Measurements from ENCODE around the gene IAH1. TPM values are rescaled to one million over a fixed set of nuclear protein-coding genes. Genes with fewer than 3 reads are reported as not detected.
"Not testable (repeated sequence)": the region's sequence is repeated elsewhere in the genome, so short reads cannot be mapped to it uniquely, and the experiment has no call there.

The IAH1 gene
- total RNA-seq, 1 donor from 2014 or later = 51.9 TPM

DNA sequence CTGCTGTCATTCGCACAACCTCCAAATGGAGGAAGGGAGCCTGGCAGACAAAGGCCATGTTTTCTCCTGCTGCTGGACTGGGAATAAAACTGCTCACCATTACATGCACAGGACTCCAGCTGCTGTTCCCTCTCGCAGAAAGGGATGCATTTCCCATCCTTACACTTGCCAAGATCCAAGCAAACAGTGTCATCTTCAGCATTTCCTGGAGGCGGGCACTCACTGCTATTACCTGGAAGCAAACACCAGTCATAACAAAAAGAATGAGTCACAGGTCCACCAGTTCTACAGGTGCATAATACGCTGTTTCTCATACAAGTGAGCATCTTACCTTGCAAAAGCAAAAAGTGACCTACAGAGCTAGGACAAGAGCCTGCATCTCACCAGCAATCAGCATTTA, 22.7 kb downstream of the IAH1 start:
- Histone ChIP-seq H3K36me3 (ENCODE audit: control insufficient read depth, insufficient read depth, low read length) (peaks cover 6% of the 10 kb centered on the region), H3K27me3 (ENCODE audit: control insufficient read depth, insufficient read depth, low read length) (no peaks in the 10 kb centered on the region), H3K4me3 (ENCODE audit: low read depth, low read length) (no peak overlapping the region)
- TF ChIP-seq, protein P1, sequence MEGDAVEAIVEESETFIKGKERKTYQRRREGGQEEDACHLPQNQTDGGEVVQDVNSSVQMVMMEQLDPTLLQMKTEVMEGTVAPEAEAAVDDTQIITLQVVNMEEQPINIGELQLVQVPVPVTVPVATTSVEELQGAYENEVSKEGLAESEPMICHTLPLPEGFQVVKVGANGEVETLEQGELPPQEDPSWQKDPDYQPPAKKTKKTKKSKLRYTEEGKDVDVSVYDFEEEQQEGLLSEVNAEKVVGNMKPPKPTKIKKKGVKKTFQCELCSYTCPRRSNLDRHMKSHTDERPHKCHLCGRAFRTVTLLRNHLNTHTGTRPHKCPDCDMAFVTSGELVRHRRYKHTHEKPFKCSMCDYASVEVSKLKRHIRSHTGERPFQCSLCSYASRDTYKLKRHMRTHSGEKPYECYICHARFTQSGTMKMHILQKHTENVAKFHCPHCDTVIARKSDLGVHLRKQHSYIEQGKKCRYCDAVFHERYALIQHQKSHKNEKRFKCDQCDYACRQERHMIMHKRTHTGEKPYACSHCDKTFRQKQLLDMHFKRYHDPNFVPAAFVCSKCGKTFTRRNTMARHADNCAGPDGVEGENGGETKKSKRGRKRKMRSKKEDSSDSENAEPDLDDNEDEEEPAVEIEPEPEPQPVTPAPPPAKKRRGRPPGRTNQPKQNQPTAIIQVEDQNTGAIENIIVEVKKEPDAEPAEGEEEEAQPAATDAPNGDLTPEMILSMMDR (IDR thresholded peaks at IDR 0.05; ENCODE audit: insufficient read depth, low read length, poor library complexity, severe bottlenecking) = no peak
- no peak for DNase-seq (ENCODE audit: low read depth)

- Histone ChIP-seq H3K27me3 (ENCODE audit: control insufficient read depth, insufficient read depth, low read length) (no peaks in the 10 kb centered on the region), H3K36me3 (ENCODE audit: control insufficient read depth, insufficient read depth, low read length) (peaks cover 6% of the 10 kb centered on the region), H3K4me3 (ENCODE audit: low read depth, low read length) (no peak overlapping the region)
- DNase-seq (ENCODE audit: low read depth) = no peak
- TF ChIP-seq, protein P1 (IDR thresholded peaks at IDR 0.05; ENCODE audit: insufficient read depth, low read length, poor library complexity, severe bottlenecking) = no peak
Observed at GRCh38 chr2:9498210-9498609, 23.9 kb downstream of the IAH1 start.

DNA sequence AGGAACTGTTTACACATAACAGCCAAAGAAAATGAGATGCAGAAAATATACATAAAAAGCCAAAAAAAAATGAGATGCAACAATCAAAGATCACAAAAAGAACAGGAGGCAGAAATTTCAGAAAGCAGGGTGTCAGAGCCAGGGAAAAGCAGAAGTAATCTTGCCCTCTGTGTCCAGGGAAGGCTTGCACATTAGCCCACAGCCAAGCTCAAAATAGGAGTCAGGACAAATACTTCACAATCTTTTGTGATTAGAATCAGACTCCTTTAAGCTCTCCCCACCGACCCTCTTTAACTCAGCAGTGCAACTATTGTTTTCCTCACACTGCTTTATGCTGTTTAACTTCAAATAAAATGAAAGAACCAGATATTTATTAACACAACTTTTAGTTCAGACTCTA, 34.6 kb downstream of the IAH1 start:
- DNase-seq (ENCODE audit: low read depth) = no peak
- no peaks in the 10 kb centered on the region for H3K27me3 ChIP-seq (ENCODE audit: control insufficient read depth, insufficient read depth, low read length)
- H3K4me3 ChIP-seq (ENCODE audit: low read depth, low read length) = no peak overlapping the region
- TF ChIP-seq, protein P1 (IDR thresholded peaks at IDR 0.05; ENCODE audit: insufficient read depth, low read length, poor library complexity, severe bottlenecking) = no peak
- peaks cover 1% of the 10 kb centered on the region for H3K36me3 ChIP-seq (ENCODE audit: control insufficient read depth, insufficient read depth, low read length)

GRCh38 chr2:9513946-9514345, 39.6 kb downstream of the IAH1 start:
- DNase-seq (ENCODE audit: low read depth); H3K36me3 ChIP-seq (ENCODE audit: control insufficient read depth, insufficient read depth, low read length); H3K4me3 ChIP-seq (ENCODE audit: low read depth, low read length); H3K27me3 ChIP-seq (ENCODE audit: control insufficient read depth, insufficient read depth, low read length): not testable (repeated sequence)

- Histone ChIP-seq H3K36me3 (ENCODE audit: control insufficient read depth, insufficient read depth, low read length) (no peaks in the 10 kb centered on the region), H3K4me3 (ENCODE audit: low read depth, low read length) (no peak overlapping the region), H3K27me3 (ENCODE audit: control insufficient read depth, insufficient read depth, low read length) (no peaks in the 10 kb centered on the region)
- TF ChIP-seq, protein P1 (IDR thresholded peaks at IDR 0.05; ENCODE audit: insufficient read depth, low read length, poor library complexity, severe bottlenecking) = no peak
- no peak for DNase-seq (ENCODE audit: low read depth)
Observed at GRCh38 chr2:9517118-9517782, 42.9 kb downstream of the IAH1 start.

- TF ChIP-seq, protein P1 (IDR thresholded peaks at IDR 0.05; ENCODE audit: insufficient read depth, low read length, poor library complexity, severe bottlenecking) = no peak
Observed at GRCh38 chr2:9518163-9518562, 43.8 kb downstream of the IAH1 start.

More at GRCh38 chr2:9518163-9518562, 43.8 kb downstream of the IAH1 start:
- Histone ChIP-seq H3K27me3 (ENCODE audit: control insufficient read depth, insufficient read depth, low read length) (no peaks in the 10 kb centered on the region), H3K4me3 (ENCODE audit: low read depth, low read length) (no peak overlapping the region), H3K36me3 (ENCODE audit: control insufficient read depth, insufficient read depth, low read length) (no peaks in the 10 kb centered on the region)
- no peak for DNase-seq (ENCODE audit: low read depth)
